ENCODE data around the gene TICRR.

- TF ChIP-seq CTCF (IDR thresholded peaks at IDR 0.05) (no peak), ATF2 (CRISPR knock-in tag; IDR thresholded peaks at IDR 0.05; ENCODE audit: borderline replicate concordance, low read depth) (no peak), HMGXB4 (CRISPR knock-in tag; IDR thresholded peaks at IDR 0.05) (no peak), CREB1 (CRISPR knock-in tag; IDR thresholded peaks at IDR 0.05) (no peak), IRF2 (CRISPR knock-in tag; IDR thresholded peaks at IDR 0.05; ENCODE audit: borderline replicate concordance, low read depth) (no peak), AFF4 (CRISPR knock-in tag; IDR thresholded peaks at IDR 0.05; ENCODE audit: borderline replicate concordance) (no peak), ZNF425 (CRISPR knock-in tag; conservative IDR thresholded peaks at IDR 0.05) (no peak)
Measured at GRCh38 chr15:89631902-89632264, 56.6 kb downstream of the TICRR start.

Data from WTC11 (cell line).